GM12874 (cell line): Measurements from ENCODE around the gene KRTAP5-5.
"Not testable (repeated sequence)": the region's sequence is repeated elsewhere in the genome, so short reads cannot be mapped to it uniquely, and the experiment has no call there.

Experiments
- TF ChIP-seq, protein P1 (sequence below): IDR thresholded peaks from 2 replicates; pipeline ENCODE4 v1.5.1; 2011; ENCODE audit warnings: low read depth, mild to moderate bottlenecking, control low read depth, low read length, moderate library complexity; ENCODE audit not compliant: insufficient read depth

KRTAP5-5 gene, protein sequence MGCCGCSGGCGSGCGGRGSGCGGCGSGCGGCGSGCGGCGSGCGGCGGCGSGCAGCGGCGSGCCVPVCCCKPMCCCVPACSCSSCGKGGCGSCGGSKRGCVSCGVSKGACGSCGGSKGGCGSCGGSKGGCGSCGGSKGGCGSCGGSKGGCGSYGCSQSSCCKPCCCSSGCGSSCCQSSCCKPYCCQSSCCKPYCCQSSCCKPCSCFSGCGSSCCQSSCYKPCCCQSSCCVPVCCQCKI

DNA sequence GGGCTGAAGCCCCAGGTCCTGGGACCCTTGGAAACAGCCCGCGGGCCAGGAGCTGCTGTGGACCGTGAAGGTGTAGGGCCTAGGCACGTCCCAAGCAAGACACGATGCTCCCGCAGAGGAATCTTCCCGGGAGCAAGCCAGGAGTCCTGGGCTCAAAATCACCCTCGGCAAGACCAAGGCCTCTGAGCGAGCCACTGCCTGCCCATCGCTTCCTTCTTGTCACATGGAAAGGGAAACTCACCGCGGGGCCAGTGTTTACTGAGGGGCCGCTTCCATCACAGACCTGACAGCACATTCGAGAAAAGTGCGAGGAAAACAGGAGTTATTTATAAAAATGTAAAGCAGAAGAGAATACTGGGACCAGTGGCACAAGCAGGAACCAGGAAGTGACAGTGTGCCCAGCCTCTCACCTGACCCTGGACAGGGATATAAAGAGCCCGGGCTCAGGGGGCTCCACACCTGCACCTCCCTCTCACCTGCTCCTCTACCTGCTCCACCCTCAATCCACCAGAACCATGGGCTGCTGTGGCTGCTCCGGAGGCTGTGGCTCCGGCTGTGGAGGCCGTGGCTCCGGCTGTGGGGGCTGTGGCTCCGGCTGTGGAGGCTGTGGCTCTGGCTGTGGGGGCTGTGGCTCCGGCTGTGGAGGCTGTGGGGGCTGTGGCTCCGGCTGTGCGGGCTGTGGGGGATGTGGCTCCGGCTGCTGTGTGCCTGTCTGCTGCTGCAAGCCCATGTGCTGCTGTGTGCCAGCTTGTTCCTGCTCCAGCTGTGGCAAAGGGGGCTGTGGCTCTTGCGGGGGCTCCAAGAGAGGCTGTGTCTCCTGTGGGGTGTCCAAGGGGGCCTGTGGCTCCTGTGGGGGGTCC, at the start of gene KRTAP5-5:
TSS of gene KRTAP5-5 (plus strand) at position 450 of the 860 bp plus-strand sequence. CDS start at position 516, 66 bp downstream.
- TF ChIP-seq, protein P1, sequence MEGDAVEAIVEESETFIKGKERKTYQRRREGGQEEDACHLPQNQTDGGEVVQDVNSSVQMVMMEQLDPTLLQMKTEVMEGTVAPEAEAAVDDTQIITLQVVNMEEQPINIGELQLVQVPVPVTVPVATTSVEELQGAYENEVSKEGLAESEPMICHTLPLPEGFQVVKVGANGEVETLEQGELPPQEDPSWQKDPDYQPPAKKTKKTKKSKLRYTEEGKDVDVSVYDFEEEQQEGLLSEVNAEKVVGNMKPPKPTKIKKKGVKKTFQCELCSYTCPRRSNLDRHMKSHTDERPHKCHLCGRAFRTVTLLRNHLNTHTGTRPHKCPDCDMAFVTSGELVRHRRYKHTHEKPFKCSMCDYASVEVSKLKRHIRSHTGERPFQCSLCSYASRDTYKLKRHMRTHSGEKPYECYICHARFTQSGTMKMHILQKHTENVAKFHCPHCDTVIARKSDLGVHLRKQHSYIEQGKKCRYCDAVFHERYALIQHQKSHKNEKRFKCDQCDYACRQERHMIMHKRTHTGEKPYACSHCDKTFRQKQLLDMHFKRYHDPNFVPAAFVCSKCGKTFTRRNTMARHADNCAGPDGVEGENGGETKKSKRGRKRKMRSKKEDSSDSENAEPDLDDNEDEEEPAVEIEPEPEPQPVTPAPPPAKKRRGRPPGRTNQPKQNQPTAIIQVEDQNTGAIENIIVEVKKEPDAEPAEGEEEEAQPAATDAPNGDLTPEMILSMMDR, result no peak

DNA sequence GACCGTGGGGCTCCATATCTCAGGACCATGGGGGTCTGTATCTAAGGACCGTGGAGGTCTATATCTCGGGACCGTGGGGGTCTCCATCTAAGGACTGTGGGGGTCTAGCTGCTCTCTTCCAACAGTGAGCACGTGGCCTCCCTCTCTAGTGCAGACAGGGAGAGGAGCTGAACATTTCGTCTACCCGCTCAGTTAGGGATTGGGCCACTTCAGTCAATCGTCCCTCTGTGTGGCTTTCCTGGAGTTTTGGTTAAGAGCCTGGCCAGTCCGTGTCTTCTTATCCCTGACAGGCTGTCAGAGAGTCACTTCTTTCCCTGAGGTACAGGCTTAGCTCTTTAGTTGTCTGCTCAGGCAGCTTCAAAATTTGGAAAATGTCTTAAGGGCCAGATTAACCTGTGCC, 47.6 kb upstream of the KRTAP5-5 start:
- TF ChIP-seq, protein P1, result no peak

DNA sequence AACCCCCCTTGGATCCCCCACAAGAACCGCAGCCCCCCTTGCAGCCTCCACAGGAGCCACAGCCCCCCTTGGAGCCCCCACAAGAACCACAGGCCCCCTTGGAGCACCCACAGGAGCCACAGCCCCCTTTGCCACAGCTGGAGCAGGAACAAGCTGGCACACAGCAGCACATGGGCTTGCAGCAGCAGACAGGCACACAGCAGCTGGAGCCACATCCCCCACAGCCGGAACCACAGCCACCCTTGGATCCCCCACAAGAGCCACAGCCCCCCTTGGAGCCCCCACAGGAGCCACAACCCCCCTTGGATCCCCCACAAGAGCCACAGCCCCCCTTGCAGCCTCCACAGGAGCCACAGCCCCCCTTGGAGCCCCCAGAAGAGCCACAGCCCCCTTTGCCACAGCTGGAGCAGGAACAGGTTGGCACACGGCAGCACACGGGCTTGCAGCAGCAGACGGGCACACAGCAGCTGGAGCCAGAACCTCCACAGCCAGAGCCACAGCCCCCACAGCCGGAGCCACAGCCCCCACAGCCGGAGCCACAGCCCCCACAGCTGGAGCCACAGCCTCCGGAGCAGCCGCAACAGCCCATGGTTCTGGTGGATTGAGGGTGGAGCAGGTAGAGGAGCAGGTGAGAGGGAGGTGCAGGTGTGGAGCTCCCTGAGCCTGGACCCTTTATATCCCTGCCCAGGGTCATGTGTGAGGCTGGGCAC, 44.8 kb upstream of the KRTAP5-5 start, which contains the start of gene KRTAP5-1:
TSS of gene KRTAP5-1 (minus strand) at position 623 of the 710 bp plus-strand sequence. CDS start at position 589, 34 bp downstream.
- TF ChIP-seq, protein P1, result not testable (repeated sequence)

DNA sequence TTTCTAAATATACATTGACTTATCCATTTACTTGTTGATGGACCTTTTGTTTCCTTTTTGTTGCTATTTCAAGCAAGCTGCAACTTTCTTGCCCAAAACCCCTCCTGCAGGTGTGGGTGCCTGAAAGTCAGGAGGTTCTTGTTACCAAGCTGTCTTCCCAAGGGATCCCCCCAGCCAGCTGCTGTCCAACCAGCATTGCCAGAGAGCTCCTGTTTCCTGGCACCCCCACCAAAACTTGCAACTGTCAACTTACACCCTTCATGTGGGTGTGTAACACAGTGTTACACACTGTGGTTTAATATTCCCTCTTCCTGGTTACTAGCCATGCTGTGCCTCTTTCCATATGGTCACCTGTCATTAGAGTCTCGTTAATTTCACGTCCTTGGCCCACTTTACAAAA, 42.9 kb upstream of the KRTAP5-5 start:
- TF ChIP-seq, protein P1, result no peak

DNA sequence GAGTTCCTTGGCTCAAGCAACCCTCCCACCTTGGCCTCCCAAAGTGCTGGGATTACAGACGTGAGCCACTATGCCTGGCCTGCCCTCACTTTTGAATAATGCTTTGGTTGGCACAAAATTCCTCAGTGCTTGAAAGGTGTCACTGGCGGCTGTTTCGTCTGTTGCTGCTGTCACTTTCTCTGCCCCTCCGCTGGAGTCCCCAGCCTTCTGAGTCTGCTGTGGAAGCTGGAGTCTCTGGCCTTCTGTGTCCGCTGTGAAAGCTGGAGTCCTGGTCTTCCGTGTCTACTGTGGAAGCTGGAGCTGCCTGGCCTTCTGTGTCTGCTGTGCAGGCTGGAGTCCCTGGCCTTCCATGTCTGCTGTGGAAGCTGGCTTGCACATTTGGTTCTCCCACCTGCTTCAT, 39.6 kb upstream of the KRTAP5-5 start:
- TF ChIP-seq, protein P1, result no peak

DNA sequence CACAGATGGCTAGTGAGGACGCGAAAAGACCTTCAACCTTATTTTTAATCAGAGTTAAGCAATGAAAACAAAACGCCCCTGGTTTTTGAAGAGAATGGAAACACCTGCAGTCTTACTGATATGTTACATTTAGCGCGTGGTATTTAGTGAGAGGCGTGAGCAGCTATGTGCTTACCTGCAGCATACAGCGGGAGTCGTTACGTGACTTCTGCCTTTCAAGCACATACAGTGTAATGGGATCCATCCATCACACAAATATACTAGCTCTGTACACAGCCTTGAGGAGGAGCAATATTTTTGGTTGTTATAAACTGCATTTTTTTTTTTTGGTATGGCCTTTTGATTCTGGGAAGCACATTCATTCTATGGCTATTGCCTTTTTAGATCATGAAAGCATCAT, 36.9 kb upstream of the KRTAP5-5 start:
- TF ChIP-seq, protein P1, result no peak

DNA sequence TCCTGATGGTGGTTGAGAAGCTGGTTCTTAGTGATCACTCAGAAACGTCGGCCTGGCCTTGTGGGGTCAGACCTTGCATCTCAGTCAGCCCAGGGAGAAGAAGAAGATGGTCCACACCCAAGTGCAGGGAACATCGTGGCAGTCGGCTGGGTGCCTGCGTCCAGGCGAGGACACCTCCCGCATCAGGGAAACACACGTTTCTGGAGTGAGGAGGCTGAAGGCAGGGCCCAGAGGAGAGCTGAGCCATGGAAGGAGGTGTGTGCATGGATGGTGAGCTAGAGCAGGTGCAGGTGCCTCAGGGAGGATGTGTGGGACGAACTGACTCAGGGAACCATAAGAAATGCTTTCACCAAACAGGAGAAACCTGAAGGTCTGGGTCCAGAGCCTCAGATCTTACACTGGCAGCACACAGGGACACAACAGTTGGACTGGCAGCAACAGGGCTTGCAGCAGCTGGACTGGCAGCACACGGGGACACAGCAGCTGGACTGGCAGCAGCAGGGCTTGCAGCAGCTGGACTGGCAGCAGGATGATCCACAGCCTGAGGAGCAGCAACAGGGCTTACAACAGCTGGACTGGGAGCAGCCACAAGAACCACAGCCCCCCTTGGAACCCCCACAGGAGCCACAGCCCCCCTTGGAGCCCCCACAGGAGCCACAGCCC, 32.1 kb upstream of the KRTAP5-5 start:
- TF ChIP-seq, protein P1, result no peak
